ENCODE results near the gene NFYA. TPM values are rescaled to one million over a fixed set of nuclear protein-coding genes. Genes with fewer than 3 reads are reported as not detected.

NFYA gene
- total RNA-seq, 2 donors from 2014 or later, result 9.2 to 20.6 TPM

DNA sequence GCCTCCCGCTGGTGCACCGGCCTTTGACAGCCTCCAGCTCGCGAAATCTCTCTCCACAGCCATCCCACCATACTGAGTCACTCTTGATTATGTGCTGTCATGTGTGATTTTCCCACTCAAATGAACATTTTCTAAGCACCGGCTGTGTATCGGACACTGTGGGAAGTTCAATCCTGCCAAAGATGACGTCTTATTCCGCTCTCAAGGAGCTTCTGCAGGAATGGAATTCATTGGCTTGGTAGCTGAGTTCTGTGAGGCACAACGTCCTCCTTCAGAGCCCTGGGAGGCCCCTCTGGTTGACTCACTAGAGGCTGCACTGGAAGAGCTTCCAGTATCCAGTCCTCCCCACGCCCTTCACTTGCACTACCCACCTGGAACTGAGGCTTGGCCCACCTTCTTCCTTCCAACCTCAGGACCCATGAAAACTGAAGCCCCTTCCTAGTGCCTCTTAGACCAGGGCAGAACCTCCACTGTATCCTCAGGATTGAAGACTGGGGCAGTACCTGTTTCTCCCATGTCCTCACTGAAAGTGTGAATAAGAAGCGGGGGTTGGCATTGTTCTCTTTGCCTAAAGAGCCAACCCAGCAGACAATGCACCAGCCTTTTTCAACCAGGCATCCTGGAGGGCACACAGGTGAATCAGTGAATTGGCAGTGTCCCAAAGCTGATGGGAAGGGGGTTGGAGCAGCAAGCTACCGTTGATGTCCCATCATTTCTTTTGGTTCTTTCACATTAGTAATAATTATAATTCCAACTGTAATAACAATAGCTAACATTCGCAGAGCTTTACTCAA, 35.5 kb upstream of the NFYA start:
- H3K4me1 ChIP-seq (ENCODE audit: control insufficient read depth in 1 of 2, low read depth in 2 of 2), result no peaks in the 10 kb centered on the region
- no peaks in the 10 kb centered on the region for H3K36me3 ChIP-seq
- no peak for ATAC-seq (ENCODE audit: insufficient number of reproducible peaks, low FRiP score, low read depth)
- no peaks in the 10 kb centered on the region for H3K27me3 ChIP-seq (replicated peaks; ENCODE audit: insufficient read depth)
- TF ChIP-seq, protein P1, sequence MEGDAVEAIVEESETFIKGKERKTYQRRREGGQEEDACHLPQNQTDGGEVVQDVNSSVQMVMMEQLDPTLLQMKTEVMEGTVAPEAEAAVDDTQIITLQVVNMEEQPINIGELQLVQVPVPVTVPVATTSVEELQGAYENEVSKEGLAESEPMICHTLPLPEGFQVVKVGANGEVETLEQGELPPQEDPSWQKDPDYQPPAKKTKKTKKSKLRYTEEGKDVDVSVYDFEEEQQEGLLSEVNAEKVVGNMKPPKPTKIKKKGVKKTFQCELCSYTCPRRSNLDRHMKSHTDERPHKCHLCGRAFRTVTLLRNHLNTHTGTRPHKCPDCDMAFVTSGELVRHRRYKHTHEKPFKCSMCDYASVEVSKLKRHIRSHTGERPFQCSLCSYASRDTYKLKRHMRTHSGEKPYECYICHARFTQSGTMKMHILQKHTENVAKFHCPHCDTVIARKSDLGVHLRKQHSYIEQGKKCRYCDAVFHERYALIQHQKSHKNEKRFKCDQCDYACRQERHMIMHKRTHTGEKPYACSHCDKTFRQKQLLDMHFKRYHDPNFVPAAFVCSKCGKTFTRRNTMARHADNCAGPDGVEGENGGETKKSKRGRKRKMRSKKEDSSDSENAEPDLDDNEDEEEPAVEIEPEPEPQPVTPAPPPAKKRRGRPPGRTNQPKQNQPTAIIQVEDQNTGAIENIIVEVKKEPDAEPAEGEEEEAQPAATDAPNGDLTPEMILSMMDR (IDR thresholded peaks at IDR 0.05), result no peak
- H3K27ac ChIP-seq, result no peak overlapping the region
- H3K4me3 ChIP-seq, result no peak overlapping the region
- no peaks in the 10 kb centered on the region for H3K9me3 ChIP-seq
- no peak for DNase-seq (ENCODE audit: low spot score)

DNA sequence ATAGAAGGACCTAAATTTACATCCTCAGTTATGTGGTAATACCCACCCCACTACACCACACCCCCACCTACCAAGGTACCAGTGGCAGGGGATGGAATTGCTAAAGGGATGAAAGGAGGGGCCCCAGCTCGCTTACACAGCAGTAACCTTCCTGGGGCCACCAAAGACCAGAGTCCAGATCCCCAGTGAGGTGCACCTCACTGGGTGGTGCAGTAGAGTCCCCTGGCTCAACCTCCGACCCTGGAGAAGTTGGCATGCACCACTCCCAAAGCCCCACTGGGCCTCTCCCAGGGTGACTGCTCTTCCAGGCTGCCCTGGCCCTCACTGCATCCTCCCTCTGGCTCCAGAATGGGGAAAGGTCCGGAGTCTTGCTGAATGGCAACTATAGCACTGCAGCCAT, 34.6 kb upstream of the NFYA start:
- DNase-seq (ENCODE audit: low spot score), result no peak
- Histone ChIP-seq H3K4me1 (ENCODE audit: control insufficient read depth in 1 of 2, low read depth in 2 of 2) (no peaks in the 10 kb centered on the region), H3K36me3 (no peaks in the 10 kb centered on the region), H3K9me3 (no peaks in the 10 kb centered on the region), H3K27ac (no peak overlapping the region), H3K4me3 (no peak overlapping the region), H3K27me3 (replicated peaks; ENCODE audit: insufficient read depth) (no peaks in the 10 kb centered on the region)
- TF ChIP-seq, protein P1 (IDR thresholded peaks at IDR 0.05), result no peak
- no peak for ATAC-seq (ENCODE audit: insufficient number of reproducible peaks, low FRiP score, low read depth)

DNA sequence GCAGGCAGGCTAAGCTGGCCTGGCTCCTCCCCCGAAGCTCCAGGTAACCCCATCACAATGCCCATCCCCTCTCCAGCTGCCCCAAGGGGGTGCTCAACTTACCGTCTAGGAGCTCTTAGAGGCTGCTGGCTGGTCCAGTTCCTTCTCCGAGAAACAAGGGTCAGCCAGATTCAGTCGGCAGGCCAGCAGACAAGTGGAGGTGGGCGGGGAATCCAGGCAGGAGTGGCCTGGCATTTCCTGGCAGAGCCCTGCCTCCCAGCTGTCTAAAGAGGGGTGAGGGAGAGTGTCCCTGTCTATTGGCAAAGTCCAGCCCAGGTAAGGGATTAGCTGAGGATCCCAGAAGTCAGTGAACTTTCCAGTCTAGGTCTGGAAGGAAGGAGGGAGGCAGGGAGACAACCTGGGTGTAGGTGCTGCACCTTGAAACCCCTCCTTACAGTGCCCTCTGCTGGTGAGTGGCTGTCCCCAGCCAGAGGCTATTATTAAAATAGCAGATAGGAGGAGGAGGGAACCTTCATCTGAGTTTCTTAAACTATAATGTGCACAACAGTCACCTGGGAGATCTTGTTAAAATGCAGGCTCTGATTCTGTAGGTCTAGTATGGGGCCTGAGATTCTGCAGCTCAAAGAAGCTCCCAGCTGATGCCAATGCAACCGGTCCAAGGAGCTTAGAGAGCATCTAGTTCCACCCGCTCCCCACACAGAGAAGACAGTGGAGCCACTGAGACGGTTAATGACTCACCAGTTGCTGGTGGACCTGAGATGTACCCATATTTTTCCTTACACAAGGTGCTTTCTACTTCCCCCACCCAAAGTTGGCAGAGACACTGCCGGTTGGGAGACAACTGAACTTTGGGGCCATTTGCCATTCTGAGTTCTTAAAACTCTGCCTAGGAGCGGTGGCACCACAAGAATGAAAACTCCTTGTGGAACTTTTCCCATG, 33.4 kb upstream of the NFYA start, which contains the start of gene UNC5CL:
Gene UNC5CL (minus strand): TSS at position 162 of the 939 bp plus-strand sequence. CDS start 4,147 bp downstream, outside the sequence.
- Histone ChIP-seq H3K4me1 (ENCODE audit: control insufficient read depth in 1 of 2, low read depth in 2 of 2) (no peaks in the 10 kb centered on the region), H3K9me3 (no peaks in the 10 kb centered on the region), H3K27ac (no peak within 1 kb of the TSS), H3K27me3 (replicated peaks; ENCODE audit: insufficient read depth) (no peaks in the 10 kb centered on the region), H3K36me3 (no peaks in the 10 kb centered on the region), H3K4me3 (no peak within 1 kb of the TSS)
- no peak for ATAC-seq (ENCODE audit: insufficient number of reproducible peaks, low FRiP score, low read depth)
- no peak for DNase-seq (ENCODE audit: low spot score)
- TF ChIP-seq, protein P1 (IDR thresholded peaks at IDR 0.05), result no peak

DNA sequence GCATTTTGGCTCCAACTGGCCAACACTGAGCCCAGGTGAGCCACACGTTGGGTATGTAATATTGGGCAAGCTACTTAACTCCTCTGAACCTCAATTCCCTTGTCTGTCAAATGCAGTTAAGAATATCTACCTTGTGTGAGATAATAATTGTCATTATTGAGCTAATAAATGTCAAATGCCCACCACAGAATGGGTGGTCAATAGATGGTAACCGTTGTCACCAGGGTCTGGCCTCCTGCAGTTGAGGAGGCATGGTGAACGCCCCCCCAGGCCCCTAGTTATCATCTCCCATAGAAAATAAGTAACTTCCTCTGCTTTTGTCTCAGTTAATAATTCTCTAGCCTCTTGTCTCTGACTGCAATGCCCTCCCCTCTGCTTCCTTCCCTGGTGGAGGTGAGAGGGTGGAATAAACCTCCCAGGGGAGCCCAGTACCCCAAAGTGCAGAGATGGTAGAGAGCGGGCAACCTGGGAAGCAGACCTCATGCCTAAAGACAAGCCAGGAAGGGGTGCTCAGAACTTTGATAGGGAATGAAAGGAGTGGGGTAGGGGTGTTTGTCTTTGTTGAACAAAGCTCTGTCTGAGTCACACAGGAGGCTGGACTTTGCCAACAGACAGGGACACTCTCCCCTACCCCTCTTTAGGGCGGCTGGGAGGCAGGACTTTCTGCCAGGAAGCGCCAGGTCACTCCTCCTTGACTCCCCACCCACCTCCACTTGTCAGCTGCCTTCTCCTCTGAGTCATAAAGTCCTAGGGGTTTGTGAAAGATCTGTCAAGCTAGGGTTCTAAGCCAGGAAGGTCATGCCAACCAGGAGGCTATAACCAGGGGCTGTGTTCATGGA, 32.5 kb upstream of the NFYA start:
- Histone ChIP-seq H3K9me3 (no peaks in the 10 kb centered on the region), H3K4me3 (no peak overlapping the region), H3K27ac (no peak overlapping the region), H3K36me3 (no peaks in the 10 kb centered on the region), H3K27me3 (replicated peaks; ENCODE audit: insufficient read depth) (no peaks in the 10 kb centered on the region), H3K4me1 (ENCODE audit: control insufficient read depth in 1 of 2, low read depth in 2 of 2) (no peaks in the 10 kb centered on the region)
- ATAC-seq (ENCODE audit: insufficient number of reproducible peaks, low FRiP score, low read depth) (no peak), DNase-seq (ENCODE audit: low spot score) (no peak)
- TF ChIP-seq, protein P1 (IDR thresholded peaks at IDR 0.05), result no peak

All from thoracic aorta (tissue), 2 donors.